ENCODE data around the gene PNKP.

The PNKP gene

GRCh38 chr19:49853852-49854377, 13.5 kb downstream of the PNKP start:
- Histone ChIP-seq H3K4me1 (ENCODE audit: control insufficient read depth, insufficient read depth, low read length) (peaks cover 15% of the 10 kb centered on the region; the same call in 1 of the 2 replicates), H3K9me3 (ENCODE audit: control insufficient read depth, insufficient read depth, low read depth, low read length) (no peaks in the 10 kb centered on the region), H3K27ac (ENCODE audit: extremely low read depth, low read depth, low read length) (no peak overlapping the region), H3K36me3 (ENCODE audit: control insufficient read depth in 2 of 2, insufficient read depth in 1 of 2, low read length in 2 of 2) (peaks cover 0 to 50% of the 10 kb centered on the region in 2 experiments; a peak in 2 of 3 replicates), H3K4me3 (ENCODE audit: low read depth, low read length) (no peak overlapping the region)
- TF ChIP-seq ZNF664 (tag by site-specific recombination; IDR thresholded peaks at IDR 0.05) (no peak), ZSCAN23 (tag by site-specific recombination; IDR thresholded peaks at IDR 0.05) (no peak), ZNF221 (tag by site-specific recombination; IDR thresholded peaks at IDR 0.05; ENCODE audit: borderline replicate concordance) (no peak), ZNF558 (tag by site-specific recombination; IDR thresholded peaks at IDR 0.05) (no peak), IKZF3 (tag by site-specific recombination; IDR thresholded peaks at IDR 0.05) (0 out of 2 replicates have a peak, but pooled peaks have one; percentile 9), ZNF24 (tag by site-specific recombination; IDR thresholded peaks at IDR 0.05) (no peak)
- ChIA-PET POLR2A (interaction anchor here (1.0 to 8.8 kb wide), 3 partner anchors 10 to 41 kb away, joined by 4 to 128 read pairs (median 4); partner anchors contain the start of genes FUZ and PNKP), CTCF (interaction anchor here (0.7 to 1.6 kb wide), 2 partner anchors 13 to 1701 kb away, joined by 3 to 4 read pairs; no protein-coding TSS in a partner anchor)

- Histone ChIP-seq H3K4me3 (ENCODE audit: low read depth, low read length) (peak overlapping the region; percentile 76), H3K36me3 (ENCODE audit: control insufficient read depth in 2 of 2, insufficient read depth in 1 of 2, low read length in 2 of 2) (peaks cover 0 to 37% of the 10 kb centered on the region in 2 experiments; a peak in 2 of 3 replicates), H3K9me3 (ENCODE audit: control insufficient read depth, insufficient read depth, low read depth, low read length) (no peaks in the 10 kb centered on the region), H3K27ac (ENCODE audit: extremely low read depth, low read depth, low read length) (no peak overlapping the region), H3K4me1 (ENCODE audit: control insufficient read depth, insufficient read depth, low read length) (peaks cover 17% of the 10 kb centered on the region; the same call in 1 of the 2 replicates)
- ChIA-PET POLR2A (interaction anchor here (0.6 to 8.8 kb wide), 5 partner anchors 12 to 86 kb away, joined by 3 to 128 read pairs (median 6); partner anchors contain the start of genes AKT1S1, AP2A1, FUZ and PNKP), CTCF (interaction anchor here (0.6 to 1.6 kb wide), 3 partner anchors 10 to 131 kb away, joined by 3 to 4 read pairs (median 3); no protein-coding TSS in a partner anchor)
- 0 out of 2 replicates have a peak, but pooled peaks have one; percentile 46 for TF ChIP-seq MYNN (tag by site-specific recombination; IDR thresholded peaks at IDR 0.05; ENCODE audit: borderline replicate concordance)
- TF ChIP-seq ZNF391 (tag by site-specific recombination; IDR thresholded peaks at IDR 0.05; ENCODE audit: borderline replicate concordance, low read depth): no peak
- no peak for TF ChIP-seq ZNF664 (tag by site-specific recombination; IDR thresholded peaks at IDR 0.05)
- peak; percentile 52 for TF ChIP-seq ZNF335 (tag by site-specific recombination; conservative IDR thresholded peaks at IDR 0.05)
- TF ChIP-seq ZNF707 (tag by site-specific recombination; IDR thresholded peaks at IDR 0.05): no peak
- peak; percentile 49; the same call in 1 of the 2 replicates for TF ChIP-seq ZEB2 (tag by site-specific recombination; IDR thresholded peaks at IDR 0.05)
- peak; percentile 42; the same call in 1 of the 2 replicates for TF ChIP-seq PATZ1 (tag by site-specific recombination; IDR thresholded peaks at IDR 0.05)
- TF ChIP-seq ZNF600 (tag by site-specific recombination; IDR thresholded peaks at IDR 0.05): peak; percentile 64
- no peak for TF ChIP-seq ZNF692 (tag by site-specific recombination; IDR thresholded peaks at IDR 0.05)
- TF ChIP-seq ZNF48 (tag by site-specific recombination; IDR thresholded peaks at IDR 0.05): no peak
- 0 out of 2 replicates have a peak, but pooled peaks have one; percentile 17 for TF ChIP-seq GLIS1 (tag by site-specific recombination; IDR thresholded peaks at IDR 0.05)
- TF ChIP-seq EGR2 (tag by site-specific recombination; IDR thresholded peaks at IDR 0.05; ENCODE audit: low read depth): peak; percentile 91
- no peak for TF ChIP-seq ZBTB17 (tag by site-specific recombination; IDR thresholded peaks at IDR 0.05)
- TF ChIP-seq ZFHX2 (tag by site-specific recombination; conservative IDR thresholded peaks at IDR 0.05): peak; percentile 94
- TF ChIP-seq ZFP37 (tag by site-specific recombination; IDR thresholded peaks at IDR 0.05): no peak
These were observed 14.7 kb downstream of the PNKP start for GRCh38 chr19:49852631-49853126.

All from HEK293 (cell line).